NCI-H1092 (cell line): Measurements from ENCODE around the gene NDST4.
A peak's percentile ranks its signal among the peaks of the same experiment; 100 is the strongest.

ENCODE experiments used
- DNase-seq: peaks from one replicate; lab custom pipeline; 2025; lab: John Stamatoyannopoulos, UW

Gene NDST4

GRCh38 chr4:115113506-115114106 is at the start of gene NDST4:
TSS of gene NDST4 (minus strand) at chr4:115113620. CDS start at chr4:115077036, 36,584 bp downstream.
- DNase-seq: peak; percentile 42

GRCh38 chr4:115159141-115159540 is 45.7 kb upstream of the NDST4 start:
- no peak for DNase-seq

- no peak for DNase-seq
Observed at GRCh38 chr4:115158296-115158695, 44.9 kb upstream of the NDST4 start.

- no peak for DNase-seq
Observed at GRCh38 chr4:115154826-115155225, 41.4 kb upstream of the NDST4 start.

- no peak for DNase-seq
Observed at GRCh38 chr4:115152965-115153364, 39.5 kb upstream of the NDST4 start.

GRCh38 chr4:115152081-115152480 is 38.7 kb upstream of the NDST4 start:
- no peak for DNase-seq

- DNase-seq: no peak
Observed at GRCh38 chr4:115149106-115149505, 35.7 kb upstream of the NDST4 start.

- peak; percentile 84 for DNase-seq
Observed at GRCh38 chr4:115145393-115146160, 32.2 kb upstream of the NDST4 start.

- DNase-seq: no peak
Observed at GRCh38 chr4:115128037-115128436, 14.6 kb upstream of the NDST4 start.

GRCh38 chr4:115126491-115126890 is 13.1 kb upstream of the NDST4 start:
- no peak for DNase-seq

- DNase-seq: peak; percentile 65
Observed at GRCh38 chr4:115121351-115122043, 8.1 kb upstream of the NDST4 start.

- DNase-seq: no peak
Observed at GRCh38 chr4:115119804-115120352, 6.5 kb upstream of the NDST4 start.

- DNase-seq: no peak
Observed at GRCh38 chr4:115117651-115118050, 4.2 kb upstream of the NDST4 start.

- DNase-seq: peak; percentile 92
Observed at GRCh38 chr4:115110191-115111181, 2.9 kb downstream of the NDST4 start.

GRCh38 chr4:115108850-115109249 is 4.6 kb downstream of the NDST4 start:
- DNase-seq: no peak

GRCh38 chr4:115107411-115107810 is 6.0 kb downstream of the NDST4 start:
- DNase-seq: no peak

- no peak for DNase-seq
Observed at GRCh38 chr4:115101675-115102074, 11.7 kb downstream of the NDST4 start.

- DNase-seq: peak; percentile 48
Observed at GRCh38 chr4:115090483-115091075, 22.8 kb downstream of the NDST4 start.

GRCh38 chr4:115082633-115083032 is 30.8 kb downstream of the NDST4 start:
- DNase-seq: no peak

- no peak for DNase-seq
Observed at GRCh38 chr4:115076691-115077090, 36.7 kb downstream of the NDST4 start.

GRCh38 chr4:115058533-115058932 is 54.9 kb downstream of the NDST4 start:
- no peak for DNase-seq
